Kidney capillary endothelial cell (primary cell): ENCODE data around the gene UAP1L1.
"Not testable (repeated sequence)": the region's sequence is repeated elsewhere in the genome, so short reads cannot be mapped to it uniquely, and the experiment has no call there.

Source experiments
- DNase-seq: peaks from one replicate; pipeline ENCODE4 v3.0.0-alpha.2; 2018; ENCODE audit warnings: low spot score

UAP1L1 gene

GRCh38 chr9:137057545-137057944 lies 19.8 kb upstream of the UAP1L1 start:
- no peak for DNase-seq

- DNase-seq: no peak
These were observed 18.6 kb upstream of the UAP1L1 start for GRCh38 chr9:137058521-137059234.

DNA sequence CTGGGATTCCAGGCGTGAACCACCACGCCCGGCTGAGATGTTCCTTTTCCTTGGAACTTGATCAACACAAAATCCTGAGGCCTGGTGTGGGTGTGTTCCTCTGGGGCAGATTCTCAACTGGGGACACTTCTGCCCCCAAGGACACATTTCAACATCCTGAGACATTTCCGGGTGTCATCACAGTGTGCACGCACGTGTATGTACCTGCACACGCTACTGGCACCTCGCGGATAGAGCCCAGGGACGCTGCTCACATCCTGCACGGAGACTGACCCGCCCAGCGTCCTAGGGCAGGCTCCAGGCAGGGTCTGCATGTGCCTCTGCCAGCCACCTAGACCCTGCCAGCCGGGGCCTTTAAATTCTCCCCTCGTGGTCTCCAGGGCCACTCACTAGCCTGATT lies 14.9 kb upstream of the UAP1L1 start:
- no peak for DNase-seq

- not testable (repeated sequence) for DNase-seq
These were observed 14.5 kb upstream of the UAP1L1 start for GRCh38 chr9:137062798-137063197.

- no peak for DNase-seq
These were observed 13.8 kb upstream of the UAP1L1 start for GRCh38 chr9:137063311-137064026.

DNA sequence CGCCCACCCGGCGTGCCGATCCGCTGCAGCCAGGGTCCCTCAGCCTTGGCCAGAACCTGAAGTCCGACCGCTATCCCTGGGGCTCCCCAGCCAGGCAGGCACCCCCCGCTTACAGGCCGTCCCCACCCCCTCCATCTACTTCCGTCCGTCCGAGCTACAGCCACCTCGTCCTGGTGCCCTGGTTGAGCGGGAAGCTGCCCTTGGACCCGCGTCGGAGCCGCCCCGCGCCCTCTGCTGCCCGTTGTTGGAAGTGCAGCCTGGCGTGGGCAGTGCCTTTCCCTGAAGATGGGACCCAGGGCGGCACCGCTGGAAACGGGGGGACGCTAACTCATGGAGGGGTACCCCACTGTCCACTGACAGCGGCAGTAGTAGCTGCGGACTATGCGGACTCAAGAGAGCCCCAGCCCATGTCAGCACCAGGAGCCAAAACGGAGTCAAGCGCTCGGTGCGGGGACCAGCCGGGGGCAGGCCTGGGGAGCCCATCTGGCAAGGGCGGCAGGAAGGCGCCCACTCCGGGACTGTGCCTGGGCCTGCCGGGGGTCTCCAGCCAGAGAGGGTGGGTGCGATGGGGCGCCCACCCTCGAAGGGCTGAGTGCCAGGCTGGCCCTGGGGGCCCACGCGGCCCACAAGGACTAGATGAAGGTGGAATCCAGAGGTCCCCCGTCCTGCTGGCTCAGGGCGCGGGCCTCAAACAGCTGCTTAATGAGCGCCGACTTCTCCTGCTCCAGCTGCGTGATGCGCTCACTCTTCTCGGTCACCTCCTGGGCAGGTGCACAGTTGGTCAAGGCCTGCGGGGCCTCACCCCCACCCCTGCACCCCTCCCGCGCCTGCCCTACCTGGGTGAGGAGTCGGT lies 13.1 kb upstream of the UAP1L1 start:
- peak; percentile 48 for DNase-seq

DNA sequence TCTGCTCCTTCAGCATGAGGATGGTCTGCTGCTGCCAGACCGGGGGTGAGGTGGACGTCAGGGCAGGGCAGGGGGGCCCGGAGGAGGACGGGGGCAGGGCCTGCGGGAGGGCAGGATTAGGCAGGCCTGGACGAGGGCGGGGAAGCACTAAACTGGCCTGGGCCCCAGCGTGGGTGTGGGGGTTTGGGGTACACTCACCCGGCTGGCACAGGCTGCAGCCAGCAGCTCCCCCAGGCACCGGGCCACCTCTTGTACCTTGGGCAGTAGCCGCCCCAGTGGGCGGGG lies 12.5 kb upstream of the UAP1L1 start:
- DNase-seq: no peak

GRCh38 chr9:137065336-137065967 lies 11.9 kb upstream of the UAP1L1 start:
- no peak for DNase-seq

GRCh38 chr9:137066096-137066861 lies 11.0 kb upstream of the UAP1L1 start:
- DNase-seq: no peak

DNA sequence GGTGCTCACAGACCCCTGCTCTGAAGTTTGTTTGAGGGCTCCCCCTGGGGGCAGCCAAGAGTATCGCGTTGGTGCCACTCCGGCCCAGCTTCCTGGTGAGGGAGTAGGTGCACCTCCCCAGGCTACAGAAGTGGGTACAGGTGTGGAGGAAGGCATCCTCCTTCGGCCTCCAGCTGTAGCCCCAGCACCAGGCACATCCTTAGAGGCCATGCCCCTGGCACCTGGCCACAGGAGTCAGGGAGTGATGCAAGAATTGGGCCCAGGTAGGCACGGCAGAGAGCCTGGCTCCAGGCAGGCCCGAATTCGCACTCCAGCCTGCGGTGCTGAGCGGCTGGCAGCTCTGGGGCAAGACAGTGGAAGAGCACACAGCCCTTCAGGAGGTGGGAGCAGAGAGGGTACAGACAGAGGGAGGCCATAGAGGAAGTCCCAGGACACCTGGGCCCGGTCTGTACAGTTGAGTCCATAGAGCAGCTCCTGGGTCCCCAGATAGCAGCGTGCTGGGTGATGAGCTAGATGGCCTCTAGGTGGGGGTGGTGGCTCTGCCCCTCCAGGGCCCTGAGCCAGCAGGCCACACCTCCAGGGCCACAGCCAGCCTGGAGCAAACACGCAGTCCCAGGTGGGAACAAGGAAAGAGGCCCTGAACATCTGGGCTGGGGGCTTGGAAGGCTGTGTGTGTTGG lies 9.3 kb upstream of the UAP1L1 start:
- DNase-seq: peak; percentile 69

DNA sequence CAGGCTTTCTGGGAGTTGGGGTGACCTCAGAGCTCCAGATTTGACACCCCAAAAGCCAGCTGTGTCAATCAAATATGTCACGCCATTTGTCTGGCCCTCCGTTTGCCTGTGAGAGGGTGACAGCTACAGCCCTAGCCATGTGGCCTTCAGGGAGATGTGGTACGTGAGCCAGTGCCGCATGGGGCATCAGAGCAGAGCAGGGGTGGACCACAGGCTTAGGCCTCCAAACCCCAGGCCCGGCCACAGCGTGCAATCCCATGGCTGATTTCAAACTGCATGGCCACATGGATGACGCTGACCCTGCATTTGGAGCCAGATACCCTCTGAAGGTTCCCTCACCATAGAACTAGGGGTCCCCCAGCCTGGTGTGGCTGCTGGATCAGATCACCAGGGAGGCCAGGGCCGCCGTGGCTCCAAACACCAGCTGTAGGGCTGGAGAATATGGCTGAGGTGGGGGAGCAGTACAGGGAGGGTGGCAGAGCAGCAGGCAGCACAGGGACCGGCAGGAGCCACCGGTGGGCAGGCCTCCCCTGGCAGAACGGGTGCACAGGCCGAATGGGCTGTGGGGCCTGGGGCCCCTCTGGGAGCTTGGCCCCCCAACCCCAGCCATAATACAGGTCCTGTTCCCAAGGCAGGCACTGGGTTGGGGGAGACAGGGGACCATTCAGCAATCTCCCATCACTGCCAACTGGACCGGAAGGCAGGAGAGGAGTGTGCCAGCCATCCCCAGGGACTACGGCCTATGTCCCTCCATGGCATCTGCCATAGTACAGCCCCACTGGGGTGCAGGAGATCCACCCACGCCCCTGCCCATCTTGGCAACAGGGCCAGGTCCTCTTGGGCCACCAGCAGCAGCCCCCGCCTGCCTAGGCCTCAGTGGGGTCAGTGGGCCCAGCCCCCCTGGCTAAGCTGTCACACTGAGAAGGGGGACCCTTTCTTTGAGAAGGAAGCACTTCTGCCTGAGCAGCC lies 8.5 kb upstream of the UAP1L1 start:
- DNase-seq: no peak

DNA sequence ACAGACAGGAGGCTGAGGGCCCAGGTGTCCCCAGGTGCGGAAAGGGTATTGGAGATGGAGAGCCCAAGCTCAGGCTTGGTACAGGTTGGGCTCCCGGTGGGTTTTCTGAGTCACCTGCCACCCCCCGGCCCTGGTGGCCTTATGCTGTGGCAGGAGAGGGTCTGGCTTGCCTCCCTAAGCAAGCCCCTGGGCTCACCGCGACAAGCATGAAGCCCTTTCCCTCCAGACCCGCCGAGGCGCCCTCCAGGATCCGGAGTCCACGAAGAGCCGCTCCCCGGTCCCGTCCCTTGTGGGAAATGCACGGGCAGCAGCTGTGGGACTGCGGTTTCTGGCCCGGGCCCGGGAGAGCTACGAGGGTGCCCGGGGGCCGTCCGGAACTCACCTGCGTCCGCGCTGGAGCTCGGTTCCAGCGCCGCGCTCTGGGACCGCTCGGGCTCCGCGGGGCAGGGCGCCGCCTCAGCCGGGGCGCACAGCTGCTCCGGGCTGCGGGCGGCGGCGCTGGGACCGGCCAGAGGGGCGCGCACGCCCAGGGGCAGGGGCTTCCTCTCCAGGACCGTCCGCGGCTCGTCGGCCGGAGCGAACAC lies 7.7 kb upstream of the UAP1L1 start:
- no peak for DNase-seq

GRCh38 chr9:137070201-137070905 lies 7.0 kb upstream of the UAP1L1 start, which contains the start of gene SAPCD2:
Gene SAPCD2 (minus strand): TSS chr9:137070557. CDS start chr9:137070460, 97 bp downstream.
- DNase-seq: peak; percentile 84

GRCh38 chr9:137070906-137071275 lies 6.4 kb upstream of the UAP1L1 start:
- DNase-seq: no peak

DNA sequence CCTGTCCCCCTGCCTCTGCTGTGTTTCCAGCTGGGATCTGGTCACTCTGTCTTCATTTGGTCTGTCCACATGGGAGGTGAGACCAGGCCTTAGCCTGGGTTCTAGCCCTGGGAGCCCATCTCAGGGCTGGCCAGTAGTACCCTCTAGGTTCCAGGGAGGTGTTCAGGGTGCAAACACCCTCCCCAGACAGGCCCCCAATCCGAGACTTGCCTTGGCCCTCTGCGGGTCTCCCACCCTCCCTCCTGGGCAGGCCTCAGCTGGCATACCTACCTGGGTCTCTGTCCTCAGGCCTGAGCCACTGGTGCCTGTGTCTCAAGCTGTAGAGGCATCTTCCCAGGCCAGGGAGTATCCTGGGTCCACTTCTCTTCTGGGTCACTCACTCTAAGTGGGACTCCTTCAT lies 6.0 kb upstream of the UAP1L1 start:
- no peak for DNase-seq

GRCh38 chr9:137073992-137074399 lies 3.3 kb upstream of the UAP1L1 start:
- no peak for DNase-seq

- no peak for DNase-seq
These were observed 2.6 kb upstream of the UAP1L1 start for GRCh38 chr9:137074657-137075274.

GRCh38 chr9:137075275-137075775 lies 2.0 kb upstream of the UAP1L1 start:
- DNase-seq: no peak
